IPS DF 4.7 (cell line): ENCODE data around the gene LTB4R2.
"Not testable (repeated sequence)": the region's sequence is repeated elsewhere in the genome, so short reads cannot be mapped to it uniquely, and the experiment has no call there.

Experiments
- DNase-seq: peaks from one replicate; pipeline ENCODE4 v3.0.0-alpha.2; 2013; ENCODE audit warnings: low spot score; ENCODE audit errors: extremely low read depth

LTB4R2 gene

DNA sequence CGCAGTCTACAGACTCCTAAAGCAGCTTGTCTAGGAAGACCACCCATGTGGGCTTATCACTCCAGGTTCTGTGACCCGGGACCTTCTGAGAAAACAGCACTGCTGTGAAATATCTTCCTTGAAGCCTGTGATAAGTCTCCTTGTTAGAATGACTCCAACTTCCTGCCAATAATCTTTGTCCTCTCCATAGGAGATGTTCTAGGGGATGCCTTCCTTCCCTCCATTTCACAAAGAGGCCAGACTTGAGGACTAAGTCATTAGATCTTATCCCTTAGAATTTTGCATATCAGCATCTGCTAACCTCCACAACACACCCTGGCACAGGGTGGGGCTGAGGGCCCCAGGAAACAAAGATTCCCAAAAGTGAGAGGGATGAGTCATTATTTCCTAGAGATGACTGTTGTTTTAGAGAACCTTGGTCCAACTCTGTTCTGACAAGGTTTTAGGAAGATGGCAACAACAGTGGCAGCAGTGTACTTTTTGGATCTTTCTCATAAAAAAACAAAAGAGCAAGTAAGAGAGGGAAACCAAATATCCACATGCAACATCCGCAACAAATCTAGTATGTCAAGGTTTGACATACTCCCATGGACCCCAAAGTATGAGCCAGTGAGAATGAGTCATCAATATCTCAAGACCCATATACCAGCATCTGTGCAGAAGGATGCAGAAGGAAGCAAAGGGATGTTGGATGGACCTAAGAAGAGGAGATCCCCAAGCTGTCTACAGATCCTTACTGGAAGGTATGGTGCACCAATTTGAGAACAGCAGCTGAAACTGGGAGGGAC is 7.4 kb downstream of the LTB4R2 start:
- DNase-seq, result no peak

DNA sequence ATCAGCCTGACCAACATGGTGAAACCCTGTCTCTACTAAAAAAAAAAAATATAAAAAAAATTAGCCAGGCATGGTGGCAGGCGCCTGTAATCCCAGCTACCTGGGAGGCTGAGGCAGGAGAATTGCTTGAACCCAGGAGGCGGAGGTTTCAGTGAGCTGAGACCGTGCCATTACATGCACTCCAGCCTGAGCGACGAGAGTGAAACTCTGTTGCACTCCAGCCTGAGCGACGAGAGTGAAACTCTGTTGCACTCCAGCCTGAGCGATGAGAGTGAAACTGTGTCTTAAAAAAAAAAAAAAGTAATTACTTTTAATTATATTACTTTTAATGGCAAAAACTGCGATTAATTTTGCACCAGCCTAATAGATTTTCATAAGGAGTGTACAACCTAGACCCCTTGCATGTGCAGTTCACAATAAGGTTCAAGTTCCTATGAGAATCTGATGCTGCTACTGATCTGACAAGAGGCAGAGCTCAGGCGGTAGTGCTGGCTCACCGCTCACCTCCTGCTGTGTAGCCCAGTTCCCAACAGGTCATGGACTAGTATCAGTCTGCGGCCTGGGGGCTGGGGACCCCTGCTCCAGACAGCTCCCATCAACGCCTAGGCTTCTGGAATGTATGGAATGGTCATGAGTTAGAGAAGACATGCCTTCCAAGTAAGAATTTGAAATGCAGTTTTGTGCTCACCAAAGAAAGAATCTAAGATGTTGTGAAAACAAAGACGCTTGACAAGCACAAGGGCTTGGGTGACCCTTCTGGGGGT is 11.5 kb downstream of the LTB4R2 start:
- no peak for DNase-seq

DNA sequence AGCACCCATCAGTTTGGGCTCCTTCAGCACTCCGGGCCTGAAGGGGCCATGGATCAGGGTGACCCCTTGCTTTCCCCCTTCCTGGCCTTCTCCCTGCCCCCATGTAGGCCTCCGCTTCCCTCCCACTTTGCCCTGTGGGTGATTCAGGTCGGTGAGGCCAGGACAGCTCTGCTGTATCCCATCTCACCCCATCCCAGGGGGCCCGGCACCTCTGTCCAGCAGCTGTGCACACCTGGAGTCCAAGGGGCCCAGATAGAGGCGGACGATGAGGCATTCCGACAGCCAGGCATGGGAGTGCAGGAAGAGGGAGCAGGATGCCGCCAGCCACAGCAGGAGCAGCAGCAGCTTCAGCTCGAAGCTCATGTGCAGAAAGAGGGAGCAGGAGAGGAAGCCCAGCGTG is 12.7 kb downstream of the LTB4R2 start:
- no peak for DNase-seq

DNA sequence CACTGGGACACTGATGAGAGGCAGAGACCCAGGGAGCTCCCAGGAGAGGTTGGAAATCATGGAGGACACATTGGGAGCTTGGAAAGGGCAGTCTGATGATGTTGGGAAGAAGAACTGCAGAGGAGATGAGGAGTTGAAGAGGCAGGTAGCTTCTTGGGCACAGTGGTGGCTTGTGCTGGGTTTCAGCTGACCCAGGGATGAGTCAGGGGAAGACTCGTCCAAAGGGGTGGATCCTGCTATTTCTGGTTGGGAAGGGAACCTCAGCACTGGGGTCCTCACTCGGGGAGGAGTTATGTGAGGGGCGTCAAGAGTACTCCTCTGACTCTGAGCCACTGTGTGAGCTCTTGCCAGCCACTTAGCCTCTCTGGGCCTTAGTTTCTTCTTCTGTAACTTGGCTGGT is 13.4 kb downstream of the LTB4R2 start:
- DNase-seq, result no peak

DNA sequence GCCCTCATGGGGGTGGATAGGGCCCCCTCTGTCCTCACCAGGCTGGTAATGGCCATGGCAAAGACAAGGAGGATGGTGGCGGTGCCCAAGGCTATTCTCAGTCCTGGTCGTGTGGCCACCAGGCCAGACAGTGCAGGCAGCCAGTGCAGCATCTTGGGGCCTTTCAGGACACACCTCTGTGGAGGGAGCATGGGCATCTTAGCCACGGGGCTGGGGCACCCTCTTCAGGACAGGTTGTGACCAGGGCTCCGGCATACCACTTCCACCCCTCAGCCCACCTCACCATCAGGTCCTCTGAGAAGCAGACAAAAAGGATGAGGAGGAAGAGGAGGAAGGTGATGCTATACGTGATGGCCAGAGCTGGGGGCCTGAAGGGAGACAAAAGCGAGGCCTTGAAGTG is 14.1 kb downstream of the LTB4R2 start:
- no peak for DNase-seq

DNA sequence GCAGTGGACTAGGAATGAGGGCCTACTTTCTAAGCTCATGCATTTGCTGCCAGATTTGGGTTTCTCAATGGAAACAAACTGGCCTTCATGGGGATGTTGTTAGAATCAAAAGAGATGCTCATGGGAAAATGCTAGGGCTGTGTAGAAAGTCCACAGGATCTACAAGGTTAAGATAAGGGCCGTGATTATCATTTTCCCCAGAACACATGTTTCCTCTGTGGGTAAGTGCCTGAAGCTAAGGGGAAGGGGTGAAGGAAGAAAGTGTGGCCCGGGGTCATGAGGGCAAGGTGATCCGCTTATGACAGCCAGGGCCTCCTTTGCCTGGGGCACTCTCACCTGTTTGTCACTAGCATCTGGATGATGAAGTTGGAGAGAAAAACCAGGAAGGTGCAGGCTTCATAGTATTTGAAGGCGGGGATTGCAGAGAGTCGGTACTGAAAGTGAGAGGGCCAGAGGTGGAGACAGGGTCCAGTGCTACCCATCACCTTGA is 15.1 kb downstream of the LTB4R2 start:
- DNase-seq, result no peak

DNA sequence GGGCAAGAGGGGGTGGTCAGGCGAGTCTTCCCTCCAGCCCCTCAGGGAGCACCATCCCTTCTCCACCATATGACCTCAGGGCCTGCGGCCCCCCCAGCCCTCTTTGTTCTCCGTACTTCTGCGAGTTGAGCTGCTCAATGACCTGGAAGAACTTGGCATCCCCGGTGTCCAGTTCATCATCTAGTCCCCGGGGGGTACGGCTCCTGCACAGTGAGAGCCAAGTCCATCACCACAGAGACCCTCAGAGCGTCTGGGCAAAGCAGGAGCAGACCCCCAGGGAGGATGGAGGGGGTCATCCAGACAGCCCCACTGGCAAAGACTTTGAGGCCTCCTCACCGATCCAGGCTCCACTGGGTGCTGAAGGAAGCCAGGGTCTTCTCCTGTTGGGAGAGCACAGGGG is 16.0 kb downstream of the LTB4R2 start:
- DNase-seq, result no peak

DNA sequence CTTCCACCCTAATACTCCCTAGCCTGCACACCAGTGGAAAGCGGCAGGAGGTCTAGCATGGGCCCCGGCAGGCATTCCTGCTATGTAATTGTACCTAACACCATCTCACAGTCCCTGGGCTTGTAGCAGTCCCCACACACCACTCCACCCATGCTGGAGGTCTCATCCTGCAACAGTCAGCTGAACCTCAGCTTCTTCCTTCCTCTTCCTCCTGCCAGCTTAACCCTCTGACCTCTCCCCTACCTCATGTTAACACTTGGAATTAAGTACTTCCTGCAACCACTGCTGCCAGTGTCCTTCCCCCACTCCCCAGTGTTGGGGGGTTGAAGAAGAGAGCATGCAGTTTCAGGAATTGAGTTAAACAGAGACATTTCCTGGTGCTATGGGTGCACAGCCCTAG is 17.4 kb downstream of the LTB4R2 start:
- DNase-seq, result no peak

DNA sequence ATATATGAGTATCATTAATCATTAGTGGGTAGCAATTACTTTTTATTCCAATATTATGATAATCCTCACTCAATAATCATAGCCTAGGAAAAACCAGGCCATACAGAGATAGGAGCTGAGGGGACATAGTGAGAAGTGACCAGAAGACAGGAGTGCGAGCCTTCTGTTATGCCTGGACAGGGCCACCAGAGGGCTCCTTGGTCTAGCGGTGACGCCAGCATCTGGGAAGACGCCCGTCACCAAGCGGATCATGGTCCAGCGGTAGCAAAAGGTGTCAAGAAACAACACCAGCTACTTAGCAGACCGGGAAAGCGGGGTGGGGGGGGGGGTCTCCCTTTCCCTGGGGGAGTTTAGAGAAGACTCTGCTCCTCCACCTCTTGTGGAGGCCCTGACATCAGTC is 18.0 kb downstream of the LTB4R2 start:
- not testable (repeated sequence) for DNase-seq

DNA sequence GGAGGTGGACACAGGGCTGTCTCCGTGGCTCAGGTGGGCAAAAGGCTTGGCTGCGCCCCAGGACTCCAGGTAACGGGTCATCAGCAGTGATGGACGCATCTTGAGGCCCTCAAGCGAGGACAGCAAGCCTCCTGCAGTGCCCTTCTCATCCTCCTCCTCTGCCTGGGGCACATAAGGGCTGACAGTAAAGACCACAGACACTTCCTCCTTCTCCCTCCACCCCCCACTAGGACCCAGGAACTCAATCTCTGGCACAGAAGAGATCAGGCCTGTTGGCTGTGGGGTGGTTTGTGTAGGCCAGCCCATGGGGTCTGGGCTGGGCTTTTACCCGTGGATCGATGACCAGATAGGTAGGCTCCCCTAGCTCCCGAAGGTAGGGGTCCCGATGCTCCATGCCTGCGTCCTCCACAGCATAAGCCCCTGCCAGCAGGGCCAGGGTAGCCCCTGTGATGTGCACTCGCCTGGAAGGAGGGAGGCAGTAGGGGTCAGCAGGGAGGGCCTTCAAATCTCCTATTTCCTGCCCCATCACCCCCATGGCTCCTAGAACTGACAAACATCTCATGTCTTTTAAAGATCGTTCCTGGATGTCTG is 19.2 kb downstream of the LTB4R2 start:
- no peak for DNase-seq

DNA sequence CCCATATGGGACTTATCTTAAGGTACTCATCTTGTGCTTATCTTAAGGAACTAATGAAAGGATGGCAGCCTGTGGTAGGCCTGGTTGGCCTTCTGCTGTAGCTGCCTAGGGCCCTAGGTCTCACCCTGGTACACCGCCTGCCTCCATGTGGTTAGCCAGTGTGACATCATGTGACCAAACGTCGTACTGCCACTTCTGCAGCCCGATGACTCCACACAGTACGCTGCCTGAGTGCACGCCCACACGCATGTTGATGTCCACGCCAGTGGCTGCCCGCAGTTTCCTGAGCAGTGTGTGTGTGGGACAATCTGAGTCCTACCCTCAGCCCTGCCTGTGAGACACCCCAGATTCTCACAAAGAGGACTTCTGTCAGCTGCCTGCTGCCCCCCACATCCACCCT is 19.8 kb downstream of the LTB4R2 start:
- DNase-seq, result no peak

DNA sequence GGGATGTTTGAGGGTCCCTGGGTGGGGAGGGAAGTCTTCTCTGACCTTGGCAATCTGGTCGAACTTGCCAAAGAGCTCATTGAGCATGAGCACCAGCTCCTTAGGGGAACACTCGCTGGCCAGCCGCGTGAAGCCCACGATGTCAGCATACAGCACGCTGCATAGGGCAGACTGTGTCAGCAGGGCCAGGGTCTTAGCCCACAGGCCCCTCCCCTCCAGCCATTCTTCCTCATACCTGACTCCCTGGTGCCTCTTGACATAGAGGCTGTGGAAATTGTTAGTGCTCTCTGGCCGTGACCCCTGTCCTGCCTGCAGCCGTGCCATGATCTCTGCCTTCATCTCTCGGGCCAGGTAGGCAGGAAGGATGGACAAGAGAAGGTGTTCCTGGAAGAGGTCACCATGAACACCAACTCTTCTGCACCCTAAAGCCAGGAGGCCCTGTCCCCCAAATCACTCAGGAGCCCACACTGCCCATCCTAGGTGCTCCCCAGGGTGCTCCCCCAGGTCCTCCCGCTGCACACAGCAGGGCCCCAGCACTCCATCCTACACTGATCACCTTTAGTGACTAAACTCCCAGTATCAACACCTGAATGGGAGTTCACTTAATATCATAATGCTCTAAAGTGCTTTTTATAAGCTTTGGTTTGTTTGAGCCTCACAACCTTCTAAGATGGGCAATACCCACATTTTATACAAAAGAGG is 21.2 kb downstream of the LTB4R2 start:
- no peak for DNase-seq

DNA sequence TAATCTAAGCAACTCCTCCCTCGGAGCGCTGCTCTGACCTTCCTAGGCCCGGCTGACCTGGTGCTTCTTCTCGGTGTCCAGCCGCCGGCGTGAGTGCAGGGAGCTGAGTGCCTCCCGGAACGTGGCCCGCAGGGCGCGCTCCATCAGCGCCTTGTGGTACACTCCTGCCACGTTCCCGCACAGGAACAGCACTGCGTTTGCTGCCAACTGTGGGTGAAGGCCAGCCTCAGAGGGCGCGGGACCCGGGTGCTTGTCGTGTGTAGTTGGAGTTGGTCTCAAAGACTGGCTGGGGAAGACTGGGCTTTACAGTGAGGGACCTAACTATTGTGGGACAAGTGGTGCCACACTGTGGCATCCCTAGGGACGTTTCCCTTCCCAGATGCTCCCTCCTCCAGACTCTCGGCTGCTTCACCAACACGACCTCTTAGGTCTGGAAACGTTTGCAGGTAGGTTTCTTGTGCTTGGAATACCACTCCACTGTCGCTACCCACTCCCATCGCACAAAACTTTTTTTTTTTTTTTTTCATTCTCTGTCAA is 21.9 kb downstream of the LTB4R2 start:
- DNase-seq, result no peak

DNA sequence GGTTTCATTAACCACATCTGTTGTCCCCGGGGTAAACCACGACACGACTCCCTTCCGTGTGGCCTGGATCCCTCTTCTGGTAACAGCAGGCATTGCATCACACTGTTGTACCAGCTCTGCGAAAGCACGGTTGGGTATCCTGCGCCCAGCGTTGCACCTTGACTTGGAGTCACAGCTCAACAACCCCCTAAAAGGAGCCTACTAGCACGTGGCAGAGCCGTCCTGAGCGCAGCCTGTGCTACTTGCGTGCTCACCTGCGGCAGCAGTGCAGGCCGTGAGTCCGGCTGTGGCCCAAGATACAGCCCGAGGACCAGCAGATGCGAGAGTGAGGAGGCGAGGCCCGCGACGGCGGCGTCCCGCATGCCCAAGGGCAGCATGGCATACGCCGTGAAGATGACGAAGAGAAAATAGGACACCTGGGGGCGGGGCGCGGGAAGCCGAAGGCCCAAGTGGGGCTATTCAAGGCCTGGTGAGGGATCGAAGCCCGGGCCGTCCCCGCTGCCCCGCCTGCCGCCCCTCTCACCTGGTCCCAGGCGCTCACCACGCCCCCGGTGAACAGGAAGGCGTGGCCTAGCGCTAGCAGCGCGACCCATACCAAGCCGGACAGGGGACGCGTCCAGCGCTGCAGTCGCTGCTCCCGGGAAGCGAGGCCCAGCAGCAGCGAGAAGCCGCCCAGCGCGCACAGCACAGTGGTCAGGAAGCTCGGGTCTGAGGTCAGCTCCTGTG is 22.5 kb downstream of the LTB4R2 start:
- no peak for DNase-seq

DNA sequence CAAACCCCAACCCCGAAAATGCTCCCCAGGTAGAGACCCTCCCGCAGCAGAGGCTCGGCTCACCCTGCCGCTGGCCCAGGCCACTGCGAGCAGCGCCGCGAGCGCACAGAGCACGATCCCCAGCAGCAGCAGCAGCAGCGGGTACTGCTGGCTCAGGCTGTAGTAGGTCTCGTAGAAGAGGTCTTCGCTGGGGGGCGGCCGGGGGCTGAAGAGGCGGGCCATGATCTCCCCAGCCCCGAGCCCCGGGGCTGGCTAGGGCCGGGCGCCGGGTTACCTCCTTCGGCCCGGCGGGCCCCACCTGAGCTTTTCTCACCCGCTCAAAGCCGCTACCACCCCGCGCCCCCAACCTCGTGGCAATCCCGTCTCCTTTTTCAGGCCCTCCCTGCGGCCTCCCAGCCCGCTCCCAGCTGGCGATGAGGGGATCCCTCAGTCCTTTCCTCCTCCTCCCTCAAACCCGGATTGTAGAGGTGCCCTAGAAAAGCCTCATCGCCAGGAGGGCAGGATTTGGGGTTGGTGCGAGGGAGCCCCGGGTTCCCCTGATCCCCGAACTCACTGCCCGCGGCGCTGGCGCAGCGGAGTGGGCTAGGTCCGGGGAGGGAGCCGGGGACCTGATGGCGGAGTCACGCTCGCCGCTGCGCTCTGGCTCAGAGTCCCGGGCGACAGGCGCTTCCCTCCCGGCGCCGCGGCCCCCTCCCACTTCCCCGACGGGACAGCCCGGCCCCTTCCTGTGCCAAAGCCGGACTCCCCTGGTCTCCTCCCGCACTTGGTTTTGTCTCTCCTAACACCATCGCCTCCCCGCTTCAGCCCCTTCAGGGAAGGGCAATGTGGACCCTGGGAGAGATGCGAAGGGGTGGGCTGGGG is 24.7 kb downstream of the LTB4R2 start, which contains the start of gene ADCY4:
TSS of gene ADCY4 (minus strand) at position 641 of the 861 bp plus-strand sequence. CDS start at position 222, 419 bp downstream.
- no peak for DNase-seq

DNA sequence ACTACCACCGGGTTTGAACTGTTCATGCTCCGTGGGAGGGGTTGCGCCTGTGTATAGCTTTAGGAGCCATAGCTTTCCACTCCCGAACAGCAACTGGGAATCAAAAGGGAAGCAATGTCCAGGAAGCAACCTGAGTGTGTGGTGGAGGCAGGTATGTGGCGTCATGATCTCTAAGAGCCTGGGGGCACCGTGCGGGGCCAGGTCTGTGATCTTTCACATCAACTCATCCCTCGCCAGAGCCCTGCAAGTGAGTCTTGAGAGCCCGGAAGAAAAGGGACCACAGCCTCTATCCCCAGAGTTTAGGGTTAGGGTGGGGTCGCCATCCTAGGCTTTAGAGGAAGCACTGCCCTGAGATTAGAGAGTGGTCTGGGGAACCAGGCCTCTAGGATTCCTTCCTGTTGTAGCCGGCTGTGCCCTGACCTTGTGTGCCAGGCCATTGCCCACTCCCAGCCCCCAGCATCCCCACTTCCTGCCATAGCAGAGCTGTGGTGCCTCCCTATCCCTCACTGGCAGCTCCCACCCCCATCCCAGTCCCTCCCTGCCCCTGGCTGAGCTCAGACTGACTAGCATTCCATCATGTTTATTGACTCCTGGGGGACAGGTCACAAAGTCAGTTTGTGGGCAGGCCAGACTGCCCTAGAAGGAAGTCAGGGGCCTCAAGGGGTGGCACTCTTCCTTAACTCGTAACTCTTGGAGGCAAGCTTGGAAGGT is 25.7 kb downstream of the LTB4R2 start:
- DNase-seq, result no peak

DNA sequence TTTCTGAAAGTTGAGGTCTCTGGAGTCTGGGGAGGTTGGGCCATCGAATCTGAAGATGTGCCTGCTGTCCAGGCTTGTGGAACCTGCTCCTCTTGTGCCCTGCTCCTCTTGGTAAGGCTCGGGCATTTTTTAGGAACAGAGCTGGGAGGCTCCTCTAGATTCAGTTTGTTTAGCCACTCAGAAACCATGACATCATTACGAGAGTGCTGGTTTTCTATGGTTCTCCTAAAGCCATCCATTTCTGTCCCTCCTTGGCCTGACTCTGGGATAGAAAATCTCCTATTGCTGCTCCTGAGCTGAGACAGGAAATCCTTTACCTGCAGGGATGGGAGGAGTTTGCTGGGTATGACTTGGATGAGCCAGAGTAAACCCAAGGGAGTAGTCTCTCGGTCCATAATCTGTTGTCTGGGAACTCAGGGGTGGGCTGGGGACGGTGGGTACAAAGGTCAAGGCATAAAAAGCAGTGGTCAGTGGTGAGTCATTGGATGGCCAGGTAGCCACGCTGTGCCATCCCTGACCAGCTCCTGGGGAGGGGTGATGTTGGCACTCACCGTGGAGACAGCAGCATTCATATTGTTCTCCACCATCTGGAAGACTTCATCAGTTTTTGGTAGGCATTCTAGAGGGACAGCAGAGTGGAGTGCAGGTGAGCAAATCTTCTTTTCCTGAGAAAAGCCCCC is 27.3 kb downstream of the LTB4R2 start:
- no peak for DNase-seq

DNA sequence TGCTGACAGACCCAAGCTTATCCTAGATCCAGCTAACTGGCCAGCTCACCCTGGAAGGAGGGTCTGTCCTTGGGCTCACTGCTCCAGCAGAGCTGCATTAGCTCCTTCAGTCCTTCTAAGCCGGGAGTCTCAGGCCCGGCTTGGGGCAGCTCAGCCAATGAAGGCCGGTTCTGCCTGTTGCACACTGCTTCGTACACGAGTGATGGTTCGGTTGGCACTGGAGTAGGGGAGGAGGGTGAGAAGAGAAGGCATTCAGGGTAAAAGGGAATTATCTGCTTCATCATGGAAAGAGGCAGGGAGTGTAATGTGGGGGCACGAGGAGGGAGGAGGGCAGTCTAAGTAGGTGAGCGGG is 27.9 kb downstream of the LTB4R2 start:
- DNase-seq, result no peak

DNA sequence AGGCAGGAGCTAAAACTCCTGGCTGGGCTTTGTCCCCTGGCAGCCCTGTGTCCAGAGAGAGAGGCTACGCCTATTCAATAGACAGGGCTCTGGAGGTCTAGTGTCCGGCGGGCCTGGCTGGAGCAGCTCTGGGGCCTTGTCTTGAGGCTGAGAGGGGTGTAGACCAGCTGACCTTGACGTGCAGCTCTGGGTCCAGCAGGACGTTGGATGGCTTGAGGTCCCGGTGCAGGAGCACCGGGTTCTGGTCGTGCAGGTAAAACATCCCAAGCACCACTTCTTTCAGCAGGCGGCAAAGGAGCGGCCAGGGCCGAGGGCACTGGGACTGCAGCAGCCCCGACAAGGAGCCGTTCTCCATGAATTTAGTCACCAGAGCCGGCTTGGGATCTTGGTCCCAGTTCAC is 28.9 kb downstream of the LTB4R2 start:
- no peak for DNase-seq
